PC-3 (cell line): ENCODE data around the gene XK.

Experiments
- CTCF ChIP-seq: fragments of 300-600 bp; sonication (generic); conservative IDR thresholded peaks from 2 replicates; pipeline ENCODE4 v1.5.1; 2017; ENCODE audit warnings: antibody characterized with exemption, low read depth, mild to moderate bottlenecking, low read length
- EZH2 ChIP-seq: fragments of 300-600 bp; sonication (generic); IDR thresholded peaks from one replicate; pipeline ENCODE4 v1.6.1; 2017; ENCODE audit warnings: antibody characterized with exemption, mild to moderate bottlenecking, low read length; ENCODE audit not compliant: unreplicated experiment

GRCh38 chrX:37662181-37662580 is 23.4 kb upstream of the XK start:
- TF ChIP-seq EZH2 = no peak
- TF ChIP-seq CTCF = no peak
